K562 (cell line): ENCODE data around the gene SIGLEC5. TPM values are rescaled to one million over a fixed set of nuclear protein-coding genes. Genes with fewer than 3 reads are reported as not detected.
A peak's percentile ranks its signal among the peaks of the same experiment; 100 is the strongest.

ENCODE experiments used
- ATAC-seq: fragments of 200-7000 bp; cut with Tn5 transposase; 3 replicates; pipeline ENCODE4 v1.9.1; 2020; ENCODE audit warnings: moderate library complexity
- BruUV-seq: library from RNA; stranded (reverse); fragments of 400-500 nt; replicated peaks from 2 replicates; lab custom pipeline; 2021; lab: Mats Ljungman, UMichigan
- CTCF ChIA-PET: fragments of 300-600 bp; formaldehyde crosslinking; extraction: SDS; loops from one replicate; lab custom pipeline; 2021; ENCODE audit warnings: low intra/inter-chr PET ratio; lab: Yijun Ruan, JAX
- POLR2A ChIA-PET: fragments of 300-600, 350-650 bp; sonication (Branson Sonifier 250); formaldehyde crosslinking; extraction: SDS; loops from one replicate; lab custom pipeline; 2021; ENCODE audit warnings: antibody characterized with exemption, inconsistent platforms; lab: Yijun Ruan, JAX
- DNase-seq, 4 experiments: peaks; one replicate each; pipeline versions ENCODE4 v3.0.0 to v3.0.0-alpha.2; 2011 to 2018; ENCODE audit warnings: low spot score in 3 of 4, mixed read lengths in 3 of 4; ENCODE audit errors: extremely low read depth in 1 of 4
- FAIRE-seq: peaks from 2 replicates; lab custom pipeline; 2011; peaks lifted over from hg19 to GRCh38; lab: Jason Lieb, UNC
- H2AFZ ChIP-seq: 2 replicates; pipeline ENCODE4 v1.6.0; 2011; ENCODE audit warnings: low read depth, low read length, control low read depth, inconsistent platforms
- H3K27ac ChIP-seq: fragments of 200-600 bp; 3 replicates; pipeline ENCODE4 v1.8.0; 2011; ENCODE audit warnings: low read depth, mild to moderate bottlenecking, control low read depth, inconsistent platforms, low read length, moderate library complexity, mixed read lengths; ENCODE audit errors: extremely low read depth
- H3K27me3 ChIP-seq, 2 experiments: fragments of 300-600 bp in 1 of 2; 2 replicates in 1 of 2; 3 replicates in 1 of 2; pipeline versions ENCODE4 v1.6.0 to v1.8.0; 2011; ENCODE audit warnings: inconsistent platforms in 2 of 2, low read length in 2 of 2, mild to moderate bottlenecking in 1 of 2, mixed read lengths in 1 of 2, moderate library complexity in 1 of 2; ENCODE audit not compliant: control insufficient read depth in 2 of 2, insufficient read depth in 2 of 2
- H3K36me3 ChIP-seq: fragments of 300-600 bp; 3 replicates; pipeline ENCODE4 v1.8.0; 2011; ENCODE audit warnings: mild to moderate bottlenecking, low read length, inconsistent platforms; ENCODE audit not compliant: control insufficient read depth, insufficient read depth
- H3K4me1 ChIP-seq, 2 experiments: fragments of 200-600 bp in 1 of 2; replicated peaks in 1 of 2; 2 replicates in 1 of 2; 3 replicates in 1 of 2; pipeline versions ENCODE4 v1.5.1 to v1.8.0; 2011; ENCODE audit warnings: inconsistent platforms in 2 of 2, low read length in 2 of 2, mild to moderate bottlenecking in 1 of 2, mixed read lengths in 1 of 2, moderate library complexity in 1 of 2; ENCODE audit not compliant: control insufficient read depth in 2 of 2, insufficient read depth in 2 of 2
- H3K4me2 ChIP-seq: 2 replicates; pipeline ENCODE4 v1.6.1; 2011; ENCODE audit warnings: low read length, control low read depth, inconsistent platforms, mixed read lengths; ENCODE audit not compliant: insufficient read depth
- H3K4me3 ChIP-seq: fragments of 200-600 bp; sonication (generic), shearing (Covaris generic); 2 replicates; pipeline ENCODE4 v1.5.1; 2016; ENCODE audit warnings: control low read depth, inconsistent platforms
- H3K79me2 ChIP-seq: fragments of 200-600 bp; 3 replicates; pipeline ENCODE4 v1.8.0; 2011; ENCODE audit warnings: low read length, inconsistent platforms; ENCODE audit not compliant: control insufficient read depth, insufficient read depth
- H3K9ac ChIP-seq, 2 experiments: 2 replicates each; pipeline versions ENCODE4 v1.6.0 to v1.6.1; 2011; ENCODE audit warnings: low read depth in 2 of 2, low read length in 2 of 2, control low read depth in 1 of 2, inconsistent platforms in 1 of 2, mild to moderate bottlenecking in 1 of 2, mixed read lengths in 1 of 2; ENCODE audit not compliant: insufficient read depth in 1 of 2
- H3K9me1 ChIP-seq: one replicate; pipeline ENCODE4 v1.6.0; 2011; ENCODE audit warnings: inconsistent platforms, mild to moderate bottlenecking, low read length, moderate library complexity; ENCODE audit not compliant: control insufficient read depth, insufficient read depth
- H3K9me3 ChIP-seq: replicated peaks from 2 replicates; pipeline ENCODE4 v1.5.1; 2011; ENCODE audit warnings: low read depth, low read length, inconsistent platforms; ENCODE audit not compliant: control insufficient read depth, insufficient read depth
- H4K20me1 ChIP-seq: replicated peaks from 2 replicates; pipeline ENCODE4 v1.6.1; 2011; ENCODE audit warnings: low read length, inconsistent platforms, mixed read lengths; ENCODE audit not compliant: control insufficient read depth, insufficient read depth
- C11orf30 ChIP-seq: fragments of 450-650 bp; IDR thresholded peaks from 2 replicates; pipeline ENCODE4 v1.6.1; 2016; ENCODE audit warnings: low read depth, mild to moderate bottlenecking
- CBFA2T3 ChIP-seq: fragments of 450-650 bp; IDR thresholded peaks from 2 replicates; pipeline ENCODE4 v1.6.1; 2017
- FOXA3 ChIP-seq, 2 experiments: fragments of 450-650 bp in 1 of 2; sonication (generic) in 1 of 2; formaldehyde crosslinking; IDR thresholded peaks in 1 of 2; conservative IDR thresholded peaks in 1 of 2; 2 replicates each; pipeline versions ENCODE4 v1.4.0 to v1.8.0; 2020 to 2022; ENCODE audit warnings: mild to moderate bottlenecking in 2 of 2, missing genetic modification reagents in 1 of 2
- MAFG ChIP-seq: fragments of 450-650 bp; conservative IDR thresholded peaks from 2 replicates; pipeline ENCODE4 v1.6.1; 2016; ENCODE audit warnings: missing genetic modification characterization, missing compliant biosample characterization
- USF1 ChIP-seq: sonication (generic); formaldehyde crosslinking; IDR thresholded peaks from 2 replicates; pipeline ENCODE4 v1.9.0; 2022; ENCODE audit warnings: mild to moderate bottlenecking, missing genetic modification reagents
- ZNF316 ChIP-seq: fragments of 450-650 bp; IDR thresholded peaks from 2 replicates; pipeline ENCODE4 v1.6.1; 2016
- WGBS: fragments of 100-300 bp; shearing (Covaris generic); methylation state at CpG from one replicate; pipeline ENCODE4 v1.1.6; 2016; ENCODE audit warnings: low coverage, mixed read lengths; ENCODE audit not compliant: insufficient coverage; ENCODE audit errors: missing lambda C conversion rate; 5-methylcytosine and 5-hydroxymethylcytosine counted together
- in situ Hi-C: fragments of 300-500 bp; cut with MboI; formaldehyde crosslinking; loops from 4 replicates; pipeline ENCODE4 v1.15.0; 2018; ENCODE audit warnings: inconsistent platforms, mixed read lengths
- intact Hi-C: fragments of 100-400 bp; cut with micrococcal nuclease; formaldehyde crosslinking; loops from 2 replicates; pipeline ENCODE4 v1.14.2; 2022
- polyA plus RNA-seq, 8 experiments: library from polyadenylated mRNA; depleted of rRNA in 4 of 8; stranded (reverse) in 5 of 8; unstranded in 3 of 8; fragments of >200 nt; fragmentation: Nextera tagmentation in 2 of 8; fragmentation: Illumina TruSeq in 1 of 8; extraction: Ambion mirVana in 2 of 8; extraction: Trizol in 1 of 8; gene quantifications; 2 replicates each; pipeline versions ENCODE4 v1.2.1 to v1.2.3, GENCODE V29; 2011 to 2014; ENCODE audit warnings: inconsistent platforms in 1 of 8, missing spikeins in 1 of 8
- total RNA-seq, 7 experiments: library from RNA; depleted of rRNA in 6 of 7; stranded (reverse); fragments of >200 nt in 6 of 7; fragmentation: Illumina TruSeq in 2 of 7; extraction: Trizol in 2 of 7; gene quantifications; 2 replicates each; pipeline versions ENCODE4 v1.2.1 to v1.2.3, GENCODE V29; 2011 to 2021; ENCODE audit warnings: low replicate concordance in 1 of 7

Gene SIGLEC5
- total and polyA plus RNA-seq, 9 of the 15 experiments (the other 6 are each of a cell fraction or from before 2014, with no cell fraction given): 0.14 TPM; not detected in 8

GRCh38 chr19:51640386-51640785 lies 10.2 kb upstream of the SIGLEC5 start:
- DNase-seq: no peak
- Histone ChIP-seq H3K9me1 (no peaks in the 10 kb centered on the region), H3K4me2 (no peak overlapping the region), H3K79me2 (no peaks in the 10 kb centered on the region), H3K9ac (no peak overlapping the region), H3K27ac (no peak overlapping the region), H4K20me1 (no peaks in the 10 kb centered on the region), H3K27me3 (peaks cover 9 to 21% of the 10 kb centered on the region in 2 experiments)
- 67% methylated on average over 3 of the region's 3 CpGs for WGBS
- no TSS peak for BruUV-seq
- ATAC-seq: no peak
- in situ Hi-C loops: no loop called here
- TF ChIP-seq ZNF316 (peak; percentile 81), USF1 (CRISPR knock-in tag) (no peak), FOXA3 (CRISPR knock-in tag; conservative IDR thresholded peaks at IDR 0.05 in 1 of 2, IDR thresholded peaks at IDR 0.05 in 1 of 2) (no peak), CBFA2T3 (no peak), C11orf30 (peak; percentile 68), MAFG (tag) (0 out of 2 replicates have a peak, but pooled peaks have one; percentile 37)
- TF ChIP-seq, all 486 proteins: peak for 3
- POLR2A ChIA-PET: interaction anchor here (0.7 to 1.0 kb wide), 2 partner anchors 9 to 319 kb away, joined by 3 to 4 read pairs; no protein-coding TSS in a partner anchor
- H3K4me3 ChIP-seq: no peak overlapping the region
- H3K4me1 ChIP-seq: no peaks in the 10 kb centered on the region; a peak in 1 of 5 replicates
- FAIRE-seq: no peak
- H2AFZ ChIP-seq: no peak overlapping the region
- H3K9me3 ChIP-seq: no peaks in the 10 kb centered on the region
- no peaks in the 10 kb centered on the region for H3K36me3 ChIP-seq
- CTCF ChIA-PET: interaction anchor here (0.7 kb wide), 1 partner anchor 33 kb away, joined by 3 read pairs; no protein-coding TSS in a partner anchor
- intact Hi-C loops: loop anchor here (5.0 kb wide), 1 partner anchor 168 kb away; no protein-coding TSS in a partner anchor
